Right lobe of liver (tissue), 6 donors: ENCODE measurements around the gene ADTRP. TPM values are rescaled to one million over a fixed set of nuclear protein-coding genes. Genes with fewer than 3 reads are reported as not detected.
"Not testable (repeated sequence)": the region's sequence is repeated elsewhere in the genome, so short reads cannot be mapped to it uniquely, and the experiment has no call there.

ENCODE experiments used
- ATAC-seq, 4 donors: fragments of 200-7000 bp; cut with Tn5 transposase; one replicate each; pipeline ENCODE4 v1.9.1; 2020; ENCODE audit warnings: mild to moderate bottlenecking in 4 of 4, moderate library complexity in 4 of 4
- DNase-seq, 3 donors: peaks; one replicate each; pipeline ENCODE4 v3.0.0-alpha.2; 2020
- H3K27ac ChIP-seq, 3 donors: fragments of 200-600 bp; one replicate each; pipeline ENCODE4 v1.8.0; 2022
- H3K27me3 ChIP-seq, 2 donors: fragments of 200-600 bp; one replicate each; pipeline ENCODE4 v1.8.0; 2022
- H3K36me3 ChIP-seq, 4 donors: fragments of 200-600 bp; sonication (generic) in 1 of 4; one replicate each; pipeline versions ENCODE4 v1.5.1 to v1.8.0; 2017 to 2022; ENCODE audit warnings: control low read depth in 1 of 4
- H3K4me1 ChIP-seq, 4 donors: fragments of 200-600 bp; sonication (generic) in 1 of 4; one replicate each; pipeline versions ENCODE4 v1.5.1 to v1.8.0; 2017 to 2022; ENCODE audit warnings: control low read depth in 1 of 4
- H3K4me3 ChIP-seq, 3 donors: fragments of 200-600 bp; one replicate each; pipeline ENCODE4 v1.8.0; 2022
- H3K9me3 ChIP-seq, 4 donors: fragments of 200-600 bp; sonication (generic) in 1 of 4; one replicate each; pipeline versions ENCODE4 v1.5.1 to v1.8.0; 2017 to 2022; ENCODE audit warnings: control low read depth in 1 of 4
- POLR2A ChIP-seq: fragments of 450-650 bp; IDR thresholded peaks from one replicate; pipeline ENCODE4 v1.6.1; 2017; ENCODE audit warnings: antibody characterized with exemption, mild to moderate bottlenecking
- WGBS: methylation state at CpG from one replicate; pipeline ENCODE4 v1.1.6; 2018; ENCODE audit warnings: low coverage, low lambda C conversion rate; ENCODE audit not compliant: insufficient coverage; ENCODE audit errors: missing lambda C conversion rate; 5-methylcytosine and 5-hydroxymethylcytosine counted together
- intact Hi-C, 2 donors: fragments of 100-400 bp; cut with DNase I; formaldehyde crosslinking; loops; one replicate each; pipeline versions ENCODE4 v1.11.2 to v1.14.1; 2022
- total RNA-seq, 6 experiments: library from RNA; depleted of rRNA in 2 of 6; stranded (reverse); fragments of >200 nt in 2 of 6; fragmentation: NEBNext Ultra II Directional in 3 of 6; extraction: Animal tissue kit (Norgen Biotek cat#: 25700) in 3 of 6; gene quantifications; one replicate each; pipeline versions ENCODE4 v1.1.0 to v1.2.4, GENCODE V29; 2016 to 2023
- TF ChIP-seq, protein P1 (sequence below), 4 donors: fragments of 200-600 bp in 3 of 4; fragments of 450-650 bp in 1 of 4; IDR thresholded peaks; one replicate each; pipeline versions ENCODE4 v1.5.1 to v1.8.0; 2016 to 2022; ENCODE audit warnings: antibody characterized with exemption in 4 of 4, mild to moderate bottlenecking in 2 of 4
- donor health status: DM: no; HTN: yes; CAD: no.
- donor health status: DM: no; HTN: no; CAD: no.
- donor health status: DM: no; HTN: no; CAD: no.
- donor health status: DM: no; HTN: yes; CAD: no.
- donor health status: DM: no; HTN: yes; CAD: no.

ADTRP gene
- total RNA-seq, 6 experiments from 2014 or later, result 0.46 to 1.9 (median 0.92) TPM; not detected in 1

DNA sequence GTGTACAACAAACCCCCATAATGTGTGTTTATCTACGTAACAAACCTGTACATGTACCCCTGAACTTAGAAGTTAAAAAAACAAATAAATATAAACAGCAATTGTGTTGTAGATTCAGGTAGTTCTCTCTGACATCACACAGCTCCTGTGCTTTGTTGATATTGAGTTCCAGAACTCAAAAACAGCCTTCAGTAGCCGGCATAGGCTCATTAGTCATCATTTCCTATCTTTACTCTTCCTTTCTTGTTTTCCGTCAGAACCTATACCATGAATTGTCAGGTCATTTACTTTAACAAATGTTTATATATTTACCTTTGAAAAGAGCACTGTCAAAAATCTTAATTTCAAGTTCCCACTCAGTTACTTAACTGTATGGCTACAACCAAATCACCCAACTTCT lies 88.8 kb downstream of the ADTRP start:
- Histone ChIP-seq H3K4me3 (no peak overlapping the region), H3K4me1 (no peaks in the 10 kb centered on the region), H3K27me3 (no peaks in the 10 kb centered on the region), H3K27ac (no peak overlapping the region), H3K36me3 (no peaks in the 10 kb centered on the region), H3K9me3 (no peaks in the 10 kb centered on the region)
- intact Hi-C loops, result no loop called here
- DNase-seq (no peak), ATAC-seq (no peak)
- WGBS, result 86% methylated on average over 3 of the region's 3 CpGs
- no peak for TF ChIP-seq POLR2A
- TF ChIP-seq, protein P1, sequence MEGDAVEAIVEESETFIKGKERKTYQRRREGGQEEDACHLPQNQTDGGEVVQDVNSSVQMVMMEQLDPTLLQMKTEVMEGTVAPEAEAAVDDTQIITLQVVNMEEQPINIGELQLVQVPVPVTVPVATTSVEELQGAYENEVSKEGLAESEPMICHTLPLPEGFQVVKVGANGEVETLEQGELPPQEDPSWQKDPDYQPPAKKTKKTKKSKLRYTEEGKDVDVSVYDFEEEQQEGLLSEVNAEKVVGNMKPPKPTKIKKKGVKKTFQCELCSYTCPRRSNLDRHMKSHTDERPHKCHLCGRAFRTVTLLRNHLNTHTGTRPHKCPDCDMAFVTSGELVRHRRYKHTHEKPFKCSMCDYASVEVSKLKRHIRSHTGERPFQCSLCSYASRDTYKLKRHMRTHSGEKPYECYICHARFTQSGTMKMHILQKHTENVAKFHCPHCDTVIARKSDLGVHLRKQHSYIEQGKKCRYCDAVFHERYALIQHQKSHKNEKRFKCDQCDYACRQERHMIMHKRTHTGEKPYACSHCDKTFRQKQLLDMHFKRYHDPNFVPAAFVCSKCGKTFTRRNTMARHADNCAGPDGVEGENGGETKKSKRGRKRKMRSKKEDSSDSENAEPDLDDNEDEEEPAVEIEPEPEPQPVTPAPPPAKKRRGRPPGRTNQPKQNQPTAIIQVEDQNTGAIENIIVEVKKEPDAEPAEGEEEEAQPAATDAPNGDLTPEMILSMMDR (IDR thresholded peaks at IDR 0.05), result no peak

DNA sequence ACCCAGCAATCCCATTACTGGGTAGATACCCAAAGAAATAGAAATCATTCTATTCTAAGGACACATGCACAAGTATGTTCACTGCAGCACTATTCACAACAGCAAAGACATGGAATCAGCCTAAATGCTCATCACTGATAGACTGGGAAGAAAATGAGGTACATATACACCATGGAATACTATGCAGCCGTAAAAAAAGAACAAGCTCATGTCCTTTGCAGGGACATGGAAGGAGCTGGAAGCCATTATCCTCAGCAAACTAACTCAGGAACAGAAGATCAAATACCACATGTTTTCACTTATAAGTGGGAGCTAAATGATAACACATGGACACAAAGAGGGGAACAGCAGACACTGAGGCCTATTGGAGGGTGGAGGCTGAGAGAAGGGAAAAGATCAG lies 89.2 kb downstream of the ADTRP start:
- H3K27ac ChIP-seq, H3K4me1 ChIP-seq, intact Hi-C loops, H3K27me3 ChIP-seq, H3K36me3 ChIP-seq, DNase-seq, H3K4me3 ChIP-seq, ATAC-seq, H3K9me3 ChIP-seq: not testable (repeated sequence)
- WGBS, result 78% methylated on average over 1 of the region's 1 CpG

DNA sequence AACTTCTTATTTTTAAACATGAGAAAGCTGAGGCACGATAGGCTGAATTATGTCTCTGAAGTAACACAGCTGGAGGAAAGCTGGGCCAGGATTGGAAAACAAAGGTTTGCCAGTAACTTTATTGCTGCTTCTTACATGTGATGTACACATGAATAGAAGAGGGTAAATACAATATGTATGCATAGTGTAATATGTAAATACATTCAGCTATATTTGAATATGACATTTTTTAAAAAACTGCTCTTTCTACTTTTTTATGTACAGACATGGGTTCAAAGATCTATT lies 90.2 kb downstream of the ADTRP start:
- Histone ChIP-seq H3K9me3 (no peaks in the 10 kb centered on the region), H3K36me3 (no peaks in the 10 kb centered on the region), H3K27ac (no peak overlapping the region), H3K4me1 (no peaks in the 10 kb centered on the region), H3K4me3 (no peak overlapping the region), H3K27me3 (no peaks in the 10 kb centered on the region)
- intact Hi-C loops, result no loop called here
- TF ChIP-seq, protein P1 (IDR thresholded peaks at IDR 0.05), result no peak
- TF ChIP-seq POLR2A, result no peak
- ATAC-seq (no peak), DNase-seq (no peak)
- 76% methylated on average over 1 of the region's 1 CpG for WGBS

DNA sequence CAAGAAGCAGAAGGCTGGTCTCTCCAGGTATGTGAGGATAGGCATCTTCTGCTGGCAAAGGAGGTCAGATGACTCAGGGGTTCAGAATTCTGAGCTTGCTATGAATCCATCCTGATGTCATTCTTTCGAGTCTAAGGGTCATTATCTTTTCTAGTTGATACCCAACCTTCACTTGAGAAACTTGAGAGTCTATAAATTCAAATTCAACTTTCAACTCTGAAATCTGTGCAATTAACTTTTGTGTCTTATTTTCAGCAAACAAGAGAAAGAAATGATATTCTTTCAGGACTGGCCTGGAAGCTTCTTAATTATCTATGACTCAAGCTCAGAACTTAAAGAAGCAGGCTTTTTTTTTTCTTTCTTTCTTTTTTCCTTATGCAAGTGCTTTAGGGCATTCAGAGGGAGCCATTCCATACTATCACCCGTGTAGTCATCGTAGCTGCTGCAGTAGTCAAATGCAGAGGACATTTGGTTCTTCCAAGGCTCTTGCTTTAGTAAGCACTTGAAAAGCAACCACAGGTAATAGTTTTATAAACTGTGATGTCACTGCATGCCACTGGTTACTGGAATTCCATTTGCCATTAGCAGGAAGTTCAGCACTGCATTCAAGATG lies 93.0 kb downstream of the ADTRP start:
- WGBS, result 72% methylated on average over 3 of the region's 3 CpGs
- Histone ChIP-seq H3K4me1 (no peaks in the 10 kb centered on the region), H3K27ac (no peak overlapping the region), H3K36me3 (no peaks in the 10 kb centered on the region), H3K9me3 (no peaks in the 10 kb centered on the region), H3K4me3 (no peak overlapping the region), H3K27me3 (no peaks in the 10 kb centered on the region)
- TF ChIP-seq, protein P1 (IDR thresholded peaks at IDR 0.05), result no peak
- TF ChIP-seq POLR2A, result no peak
- ATAC-seq, result peak in 1 of 4 donors; percentile 50
- intact Hi-C loops, result no loop called here
- no peak for DNase-seq

DNA sequence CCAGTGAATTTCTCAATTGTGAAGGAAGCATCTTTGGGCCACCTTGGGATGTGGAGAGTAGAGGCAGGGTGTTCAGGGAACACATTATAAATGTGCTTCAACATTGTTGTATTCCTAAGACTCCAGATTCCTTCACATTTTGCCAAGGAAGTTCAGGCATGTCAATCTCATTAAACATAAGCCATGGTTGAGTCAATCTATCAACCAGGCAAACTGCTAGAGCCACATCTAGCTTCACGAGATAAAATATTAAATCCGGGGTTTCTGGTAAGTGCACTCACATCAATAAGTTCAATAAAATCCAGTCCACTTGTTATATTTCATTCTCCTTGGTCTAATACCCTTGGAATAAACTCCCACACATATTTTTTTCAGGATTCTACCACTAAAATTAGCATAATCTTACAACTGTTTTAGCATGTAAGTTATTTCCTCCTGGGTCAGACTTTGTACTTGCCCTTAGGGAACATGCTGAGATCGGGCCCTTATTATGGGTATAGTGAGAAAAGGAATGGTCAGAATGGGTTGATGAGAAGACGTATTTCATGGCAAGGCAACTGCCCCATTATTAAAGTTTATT lies 93.6 kb downstream of the ADTRP start:
- no peaks in the 10 kb centered on the region for H3K27me3 ChIP-seq
- TF ChIP-seq POLR2A, result no peak
- TF ChIP-seq, protein P1 (IDR thresholded peaks at IDR 0.05), result no peak
- intact Hi-C loops, result no loop called here
- no peaks in the 10 kb centered on the region for H3K36me3 ChIP-seq
- DNase-seq, result no peak
- H3K9me3 ChIP-seq, result no peaks in the 10 kb centered on the region
- no peak for ATAC-seq
- WGBS, result 74% methylated on average over 4 of the region's 4 CpGs
- H3K4me3 ChIP-seq, result no peak overlapping the region
- H3K27ac ChIP-seq, result no peak overlapping the region
- H3K4me1 ChIP-seq, result no peaks in the 10 kb centered on the region
